Parathyroid adenoma (tissue), 2 donors: ENCODE results near the gene ZBTB43.

ENCODE experiments used
- H2AFZ ChIP-seq: fragments of 300-600 bp; sonication (generic); one replicate; pipeline ENCODE4 v1.7.0; 2017; ENCODE audit warnings: antibody characterized with exemption, mild to moderate bottlenecking
- H3K27ac ChIP-seq: fragments of 300-600 bp; sonication (generic); one replicate; pipeline ENCODE4 v1.7.0; 2017
- H3K27me3 ChIP-seq: fragments of 300-600 bp; sonication (generic); one replicate; pipeline ENCODE4 v1.7.0; 2017; ENCODE audit warnings: low read length; ENCODE audit not compliant: control insufficient read depth, insufficient read depth
- H3K36me3 ChIP-seq: fragments of 300-600 bp; sonication (generic); one replicate; pipeline ENCODE4 v1.7.0; 2017; ENCODE audit warnings: low read length; ENCODE audit not compliant: control insufficient read depth, insufficient read depth
- H3K4me1 ChIP-seq: fragments of 300-600 bp; sonication (generic); one replicate; pipeline ENCODE4 v1.7.0; 2017; ENCODE audit warnings: control low read depth
- H3K4me2 ChIP-seq: fragments of 300-600 bp; sonication (generic); one replicate; pipeline ENCODE4 v1.7.0; 2017; ENCODE audit warnings: low read length
- H3K4me3 ChIP-seq: fragments of 300-600 bp; sonication (generic); one replicate; pipeline ENCODE4 v1.7.0; 2017; ENCODE audit warnings: low read depth, low read length
- H3K79me2 ChIP-seq: fragments of 300-600 bp; sonication (generic); one replicate; pipeline ENCODE4 v1.7.0; 2017; ENCODE audit warnings: control low read depth
- H3K9ac ChIP-seq: fragments of 300-600 bp; sonication (generic); one replicate; pipeline ENCODE4 v1.7.0; 2017; ENCODE audit warnings: mild to moderate bottlenecking
- H3K9me3 ChIP-seq: fragments of 300-600 bp; sonication (generic); one replicate; pipeline ENCODE4 v1.7.0; 2017; ENCODE audit warnings: low read length; ENCODE audit not compliant: control insufficient read depth
- TF ChIP-seq, protein P1 (sequence below): fragments of 300-600 bp; sonication (generic); IDR thresholded peaks from one replicate; pipeline ENCODE4 v1.7.0; 2017; ENCODE audit warnings: antibody characterized with exemption, mild to moderate bottlenecking
- donor health status: primary hyperparathyroidism.

Gene ZBTB43

DNA sequence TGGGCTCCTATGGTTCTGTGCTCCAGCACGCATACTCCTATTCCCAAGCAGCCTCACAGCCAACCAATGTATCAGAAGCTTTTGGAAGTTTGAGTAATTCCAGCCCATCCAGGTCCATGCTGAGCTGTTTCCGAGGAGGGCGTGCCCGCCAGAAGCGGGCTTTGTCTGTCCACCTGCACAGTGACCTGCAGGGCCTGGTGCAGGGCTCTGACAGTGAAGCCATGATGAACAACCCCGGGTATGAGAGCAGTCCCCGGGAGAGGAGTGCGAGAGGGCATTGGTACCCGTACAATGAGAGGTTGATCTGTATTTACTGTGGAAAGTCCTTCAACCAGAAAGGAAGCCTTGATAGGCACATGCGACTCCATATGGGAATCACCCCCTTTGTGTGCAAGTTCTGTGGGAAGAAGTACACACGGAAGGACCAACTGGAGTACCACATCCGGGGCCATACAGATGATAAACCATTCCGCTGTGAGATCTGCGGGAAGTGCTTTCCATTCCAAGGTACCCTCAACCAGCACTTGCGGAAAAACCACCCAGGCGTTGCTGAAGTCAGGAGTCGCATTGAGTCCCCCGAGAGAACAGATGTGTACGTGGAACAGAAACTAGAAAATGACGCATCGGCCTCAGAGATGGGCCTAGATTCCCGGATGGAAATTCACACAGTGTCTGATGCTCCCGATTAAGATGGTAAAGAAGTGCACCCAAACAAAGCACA, 75.5 kb downstream of the ZBTB43 start:
- Histone ChIP-seq H3K4me3 (no peak overlapping the region), H3K4me2 (no peak overlapping the region), H2AFZ (no peak overlapping the region), H3K9ac (no peak overlapping the region), H3K36me3 (no peaks in the 10 kb centered on the region), H3K79me2 (no peaks in the 10 kb centered on the region), H3K27me3 (no peaks in the 10 kb centered on the region), H3K9me3 (no peaks in the 10 kb centered on the region), H3K4me1 (no peaks in the 10 kb centered on the region), H3K27ac (no peak overlapping the region)
- TF ChIP-seq, protein P1, sequence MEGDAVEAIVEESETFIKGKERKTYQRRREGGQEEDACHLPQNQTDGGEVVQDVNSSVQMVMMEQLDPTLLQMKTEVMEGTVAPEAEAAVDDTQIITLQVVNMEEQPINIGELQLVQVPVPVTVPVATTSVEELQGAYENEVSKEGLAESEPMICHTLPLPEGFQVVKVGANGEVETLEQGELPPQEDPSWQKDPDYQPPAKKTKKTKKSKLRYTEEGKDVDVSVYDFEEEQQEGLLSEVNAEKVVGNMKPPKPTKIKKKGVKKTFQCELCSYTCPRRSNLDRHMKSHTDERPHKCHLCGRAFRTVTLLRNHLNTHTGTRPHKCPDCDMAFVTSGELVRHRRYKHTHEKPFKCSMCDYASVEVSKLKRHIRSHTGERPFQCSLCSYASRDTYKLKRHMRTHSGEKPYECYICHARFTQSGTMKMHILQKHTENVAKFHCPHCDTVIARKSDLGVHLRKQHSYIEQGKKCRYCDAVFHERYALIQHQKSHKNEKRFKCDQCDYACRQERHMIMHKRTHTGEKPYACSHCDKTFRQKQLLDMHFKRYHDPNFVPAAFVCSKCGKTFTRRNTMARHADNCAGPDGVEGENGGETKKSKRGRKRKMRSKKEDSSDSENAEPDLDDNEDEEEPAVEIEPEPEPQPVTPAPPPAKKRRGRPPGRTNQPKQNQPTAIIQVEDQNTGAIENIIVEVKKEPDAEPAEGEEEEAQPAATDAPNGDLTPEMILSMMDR = no peak

DNA sequence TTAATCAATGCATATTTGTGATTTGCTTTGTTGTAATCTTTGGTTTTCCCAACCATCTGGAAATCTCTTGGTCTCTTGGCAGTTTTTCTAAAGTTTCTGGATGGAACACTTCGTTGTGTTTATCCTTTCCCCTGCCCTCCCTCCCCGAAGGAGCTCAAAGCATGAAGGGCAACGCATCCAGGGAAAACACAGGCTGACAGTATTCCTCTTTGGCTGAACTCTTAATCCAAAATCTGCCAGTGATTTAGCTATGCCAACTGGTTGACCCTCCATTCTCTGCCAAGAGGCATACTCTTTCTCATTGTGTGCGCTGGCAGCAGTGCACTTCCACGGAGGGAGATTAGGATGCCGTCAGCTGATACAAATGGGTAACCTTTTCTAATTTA, 76.1 kb downstream of the ZBTB43 start:
- Histone ChIP-seq H3K9ac (no peak overlapping the region), H3K27ac (no peak overlapping the region), H3K36me3 (no peaks in the 10 kb centered on the region), H2AFZ (no peak overlapping the region), H3K27me3 (no peaks in the 10 kb centered on the region), H3K4me2 (no peak overlapping the region), H3K4me3 (no peak overlapping the region), H3K79me2 (no peaks in the 10 kb centered on the region), H3K9me3 (no peaks in the 10 kb centered on the region), H3K4me1 (no peaks in the 10 kb centered on the region)
- TF ChIP-seq, protein P1 = no peak

DNA sequence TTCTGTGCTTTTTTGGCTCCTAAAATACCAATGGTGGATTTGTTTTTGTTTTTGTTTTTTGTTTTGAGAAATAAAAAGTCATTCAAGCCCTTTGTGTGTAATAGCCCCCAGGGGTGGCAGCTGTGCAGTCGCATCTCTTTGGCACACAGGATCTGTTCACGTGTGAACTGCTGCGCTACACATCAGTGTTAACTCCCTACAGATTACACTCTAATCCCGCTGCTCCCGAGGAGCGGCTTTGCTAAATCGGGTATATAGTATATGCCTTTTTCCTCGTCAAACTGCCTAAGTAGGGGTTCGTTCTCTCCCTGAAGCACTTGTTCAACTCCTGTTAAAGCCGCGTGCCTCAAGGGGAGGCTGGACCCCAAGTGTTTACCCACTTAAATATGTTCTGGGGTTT, 77.9 kb downstream of the ZBTB43 start:
- Histone ChIP-seq H3K9ac (no peak overlapping the region), H3K4me2 (no peak overlapping the region), H3K4me3 (no peak overlapping the region), H3K4me1 (no peaks in the 10 kb centered on the region), H3K36me3 (no peaks in the 10 kb centered on the region), H2AFZ (no peak overlapping the region), H3K9me3 (no peaks in the 10 kb centered on the region), H3K79me2 (no peaks in the 10 kb centered on the region), H3K27me3 (no peaks in the 10 kb centered on the region), H3K27ac (no peak overlapping the region)
- TF ChIP-seq, protein P1 = no peak

DNA sequence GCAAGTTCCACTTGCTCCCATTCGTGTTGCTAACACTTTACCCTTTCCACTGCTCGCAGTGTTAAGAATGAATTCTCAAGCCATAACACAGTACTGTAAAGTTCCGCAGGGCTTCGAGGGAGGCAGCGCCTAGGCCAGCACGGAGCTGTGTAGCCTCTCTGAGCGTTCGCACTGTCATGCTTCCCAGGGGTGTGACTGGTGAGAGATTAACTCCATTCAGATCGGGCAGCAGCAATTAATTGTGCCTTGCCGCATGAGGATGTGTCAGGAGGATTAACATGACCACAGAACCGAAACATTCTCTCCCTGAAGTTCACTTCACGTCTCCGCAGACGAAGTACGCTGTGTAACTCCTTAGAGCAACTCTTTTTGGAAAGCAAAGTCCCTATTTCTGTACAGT, 78.8 kb downstream of the ZBTB43 start:
- H3K4me1 ChIP-seq = no peaks in the 10 kb centered on the region
- no peaks in the 10 kb centered on the region for H3K79me2 ChIP-seq
- H3K27ac ChIP-seq = no peak overlapping the region
- H3K4me3 ChIP-seq = no peak overlapping the region
- H3K9me3 ChIP-seq = no peaks in the 10 kb centered on the region
- TF ChIP-seq, protein P1 = no peak
- H3K9ac ChIP-seq = no peak overlapping the region
- no peaks in the 10 kb centered on the region for H3K27me3 ChIP-seq
- H2AFZ ChIP-seq = no peak overlapping the region
- H3K36me3 ChIP-seq = no peaks in the 10 kb centered on the region
- H3K4me2 ChIP-seq = no peak overlapping the region

DNA sequence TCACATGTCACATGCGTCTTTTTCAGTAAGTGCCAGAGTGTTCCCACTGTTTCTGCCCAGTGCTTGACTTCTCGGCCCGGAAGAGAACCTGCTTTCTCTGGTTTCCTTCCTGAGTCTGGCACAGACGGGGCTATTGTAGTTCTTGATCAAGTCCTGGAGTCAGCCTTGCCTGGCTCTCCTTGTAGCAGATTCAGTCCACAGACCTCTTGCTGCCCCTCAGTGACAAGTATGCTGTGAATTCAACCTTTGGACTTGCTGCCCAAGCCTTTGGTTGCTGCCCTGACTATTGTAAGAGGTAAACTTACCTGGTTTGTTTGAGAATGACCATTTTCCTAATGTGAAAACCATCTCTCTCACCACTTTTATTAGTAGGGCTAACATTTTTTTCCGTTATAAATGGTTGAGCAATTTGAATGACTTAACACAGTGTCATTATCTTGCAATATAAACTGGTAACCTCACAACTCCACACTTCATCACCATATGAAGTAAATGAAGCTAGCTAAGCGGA, 80.3 kb downstream of the ZBTB43 start:
- Histone ChIP-seq H3K4me3 (no peak overlapping the region), H3K36me3 (no peaks in the 10 kb centered on the region), H3K27me3 (no peaks in the 10 kb centered on the region), H3K4me1 (no peaks in the 10 kb centered on the region), H3K79me2 (no peaks in the 10 kb centered on the region), H3K27ac (no peak overlapping the region), H2AFZ (no peak overlapping the region), H3K9me3 (no peaks in the 10 kb centered on the region), H3K4me2 (no peak overlapping the region), H3K9ac (no peak overlapping the region)
- TF ChIP-seq, protein P1 = no peak
